HepG2 (cell line): ENCODE measurements around the gene ASXL1. TPM values are rescaled to one million over a fixed set of nuclear protein-coding genes. Genes with fewer than 3 reads are reported as not detected.

ENCODE experiments used
- ARNT2 ChIP-seq: sonication (generic); formaldehyde crosslinking; IDR thresholded peaks from 2 replicates; pipeline ENCODE4 v1.8.0; 2022; ENCODE audit warnings: mild to moderate bottlenecking, low read depth, missing genetic modification reagents, moderate library complexity
- EHMT2 ChIP-seq: fragments of 200-600 bp; sonication (generic); IDR thresholded peaks from 2 replicates; pipeline ENCODE4 v1.7.0; 2017; ENCODE audit warnings: antibody characterized with exemption, low read depth, low read length, borderline replicate concordance
- FOXA1 ChIP-seq, 2 experiments: fragments of 450-650 bp in 1 of 2; sonication (generic) in 1 of 2; formaldehyde crosslinking in 1 of 2; IDR thresholded peaks; 2 replicates each; pipeline versions ENCODE4 v1.4.0 to v1.6.1; 2016 to 2020; ENCODE audit warnings: missing genetic modification reagents in 1 of 2
- GATA4 ChIP-seq: sonication (generic); IDR thresholded peaks from 2 replicates; pipeline ENCODE4 v1.6.1; 2016; ENCODE audit warnings: antibody characterized with exemption, low read depth, borderline replicate concordance
- GATAD1 ChIP-seq: IDR thresholded peaks from 2 replicates; pipeline ENCODE4 v1.6.1; 2016; ENCODE audit warnings: missing genetic modification reagents, missing compliant biosample characterization
- NFATC3 ChIP-seq: sonication (generic); formaldehyde crosslinking; IDR thresholded peaks from 2 replicates; pipeline ENCODE4 v1.5.1; 2020; ENCODE audit warnings: mild to moderate bottlenecking, missing genetic modification reagents
- NFIC ChIP-seq: IDR thresholded peaks from 2 replicates; pipeline ENCODE4 v1.6.1; 2012; ENCODE audit warnings: mild to moderate bottlenecking, low read length, inconsistent platforms
- PCBP1 ChIP-seq: fragments of 200-400 bp; formaldehyde crosslinking; IDR thresholded peaks from 2 replicates; pipeline ENCODE4 v1.6.1; 2017; ENCODE audit warnings: mild to moderate bottlenecking, low read depth, low read length, borderline replicate concordance
- POLR2AphosphoS2 ChIP-seq: IDR thresholded peaks from 2 replicates; pipeline ENCODE4 v1.6.1; 2011; ENCODE audit warnings: low read depth, low read length, improper control_type of control experiment
- PRMT3 ChIP-seq: sonication (generic); formaldehyde crosslinking; IDR thresholded peaks from 2 replicates; pipeline ENCODE4 v1.8.1; 2022; ENCODE audit warnings: low read depth, mild to moderate bottlenecking, moderate library complexity, missing genetic modification reagents, borderline replicate concordance
- TCF12 ChIP-seq, 2 experiments: fragments of 450-650 bp in 1 of 2; sonication (generic) in 1 of 2; formaldehyde crosslinking in 1 of 2; IDR thresholded peaks; 2 replicates each; pipeline versions ENCODE4 v1.6.1 to v1.8.0; 2017 to 2022; ENCODE audit warnings: antibody characterized with exemption in 1 of 2, mild to moderate bottlenecking in 1 of 2, missing genetic modification reagents in 1 of 2, moderate library complexity in 1 of 2
- TMF1 ChIP-seq: sonication (generic); formaldehyde crosslinking; IDR thresholded peaks from 2 replicates; pipeline ENCODE4 v1.8.1; 2022; ENCODE audit warnings: low read depth, missing genetic modification reagents
- ZNF24 ChIP-seq: fragments of 450-650 bp; IDR thresholded peaks from 2 replicates; pipeline ENCODE4 v1.6.1; 2017; ENCODE audit warnings: antibody characterized with exemption, mild to moderate bottlenecking
- ZNF30 ChIP-seq: sonication (generic); formaldehyde crosslinking; IDR thresholded peaks from 2 replicates; pipeline ENCODE4 v1.5.0; 2020; ENCODE audit warnings: mild to moderate bottlenecking, missing genetic modification reagents
- ZNF605 ChIP-seq: sonication (generic); formaldehyde crosslinking; IDR thresholded peaks from 2 replicates; pipeline ENCODE4 v1.8.0; 2022; ENCODE audit warnings: mild to moderate bottlenecking, missing genetic modification reagents
- ZSCAN20 ChIP-seq: sonication (generic); formaldehyde crosslinking; IDR thresholded peaks from 2 replicates; pipeline ENCODE4 v1.4.0; 2020; ENCODE audit warnings: missing genetic modification reagents, mild to moderate bottlenecking, borderline replicate concordance
- ZSCAN9 ChIP-seq: IDR thresholded peaks from 2 replicates; pipeline ENCODE4 v1.6.1; 2016; ENCODE audit warnings: borderline replicate concordance
- polyA plus RNA-seq, 8 experiments: library from polyadenylated mRNA; depleted of rRNA in 3 of 8; stranded (reverse) in 7 of 8; unstranded in 1 of 8; fragments of >200 nt; fragmentation: Illumina TruSeq in 4 of 8; extraction: Trizol in 4 of 8; gene quantifications; 2 replicates each; pipeline versions ENCODE4 v1.2.1 to v1.2.3, GENCODE V29; 2011 to 2016; ENCODE audit warnings: low read depth in 4 of 8, missing spikeins in 1 of 8, mixed read lengths in 1 of 8; ENCODE audit not compliant: insufficient read depth in 1 of 8
- total RNA-seq, 5 experiments: library from RNA; depleted of rRNA; stranded (reverse); fragments of >200 nt; fragmentation: Illumina TruSeq; extraction: Trizol; gene quantifications; 2 replicates each; pipeline ENCODE4 v1.2.3, GENCODE V29; 2016; ENCODE audit warnings: low read depth in 1 of 5
- TF ChIP-seq, protein P1 (sequence below): sonication (generic); formaldehyde crosslinking; IDR thresholded peaks from 2 replicates; pipeline ENCODE4 v1.4.0; 2020; ENCODE audit warnings: missing genetic modification reagents, borderline replicate concordance
- TF ChIP-seq, protein P2 (sequence below): sonication (generic); formaldehyde crosslinking; IDR thresholded peaks from 2 replicates; pipeline ENCODE4 v1.4.0; 2020; ENCODE audit warnings: missing genetic modification reagents
- TF ChIP-seq, protein P3 (sequence below): sonication (generic); formaldehyde crosslinking; IDR thresholded peaks from 2 replicates; pipeline ENCODE4 v1.5.0; 2020; ENCODE audit warnings: missing genetic modification reagents, mild to moderate bottlenecking, borderline replicate concordance
- TF ChIP-seq, protein P4 (sequence below): IDR thresholded peaks from 2 replicates; pipeline ENCODE4 v1.6.1; 2016; ENCODE audit warnings: missing genetic modification reagents, missing compliant biosample characterization

Gene ASXL1
- total and polyA plus RNA-seq, 2 of the 13 experiments (the other 11 are each of a cell fraction or from before 2014, with no cell fraction given): 62.1 to 74.8 TPM

DNA sequence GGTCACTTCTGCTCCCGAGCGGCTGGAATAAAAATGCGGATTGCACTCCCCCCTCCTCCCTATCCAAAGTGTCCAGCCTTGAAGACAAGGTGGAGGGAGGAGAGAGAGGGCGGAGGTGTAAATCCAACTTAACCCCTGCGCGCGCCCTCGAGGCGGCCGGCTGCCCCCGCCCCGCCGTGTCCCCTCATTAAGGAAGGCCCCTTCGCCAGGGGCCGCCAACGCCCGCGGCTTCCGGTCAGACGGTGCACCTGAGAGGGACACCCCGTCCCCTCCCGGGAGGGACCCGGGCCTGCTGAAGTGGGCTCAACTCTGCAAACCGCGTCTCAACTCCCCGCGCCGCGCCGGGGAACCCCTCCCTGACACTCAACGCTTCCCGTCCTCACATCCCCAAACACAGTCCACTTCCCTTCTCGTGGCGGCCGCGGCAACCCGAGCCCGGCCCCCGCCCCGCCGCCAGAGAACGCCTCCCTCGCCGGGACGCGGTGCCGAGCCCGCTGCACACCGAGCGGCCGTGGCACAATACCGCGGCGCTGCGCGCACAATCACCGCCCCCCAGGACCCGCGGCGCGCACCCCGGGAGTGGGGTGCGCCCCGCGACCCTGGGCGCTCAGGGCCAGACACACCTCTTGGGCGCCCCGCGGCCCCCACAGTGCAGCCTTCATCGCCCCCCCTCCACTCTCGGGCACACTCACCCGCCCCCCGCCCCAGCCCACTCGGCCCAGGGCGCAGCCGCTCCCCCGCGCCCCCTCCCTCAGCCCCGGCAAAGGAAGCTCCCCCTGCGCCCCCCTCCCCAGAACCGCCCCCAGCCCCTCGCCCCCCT, 124.5 kb downstream of the ASXL1 start (continued):
- TF ChIP-seq, protein P1, sequence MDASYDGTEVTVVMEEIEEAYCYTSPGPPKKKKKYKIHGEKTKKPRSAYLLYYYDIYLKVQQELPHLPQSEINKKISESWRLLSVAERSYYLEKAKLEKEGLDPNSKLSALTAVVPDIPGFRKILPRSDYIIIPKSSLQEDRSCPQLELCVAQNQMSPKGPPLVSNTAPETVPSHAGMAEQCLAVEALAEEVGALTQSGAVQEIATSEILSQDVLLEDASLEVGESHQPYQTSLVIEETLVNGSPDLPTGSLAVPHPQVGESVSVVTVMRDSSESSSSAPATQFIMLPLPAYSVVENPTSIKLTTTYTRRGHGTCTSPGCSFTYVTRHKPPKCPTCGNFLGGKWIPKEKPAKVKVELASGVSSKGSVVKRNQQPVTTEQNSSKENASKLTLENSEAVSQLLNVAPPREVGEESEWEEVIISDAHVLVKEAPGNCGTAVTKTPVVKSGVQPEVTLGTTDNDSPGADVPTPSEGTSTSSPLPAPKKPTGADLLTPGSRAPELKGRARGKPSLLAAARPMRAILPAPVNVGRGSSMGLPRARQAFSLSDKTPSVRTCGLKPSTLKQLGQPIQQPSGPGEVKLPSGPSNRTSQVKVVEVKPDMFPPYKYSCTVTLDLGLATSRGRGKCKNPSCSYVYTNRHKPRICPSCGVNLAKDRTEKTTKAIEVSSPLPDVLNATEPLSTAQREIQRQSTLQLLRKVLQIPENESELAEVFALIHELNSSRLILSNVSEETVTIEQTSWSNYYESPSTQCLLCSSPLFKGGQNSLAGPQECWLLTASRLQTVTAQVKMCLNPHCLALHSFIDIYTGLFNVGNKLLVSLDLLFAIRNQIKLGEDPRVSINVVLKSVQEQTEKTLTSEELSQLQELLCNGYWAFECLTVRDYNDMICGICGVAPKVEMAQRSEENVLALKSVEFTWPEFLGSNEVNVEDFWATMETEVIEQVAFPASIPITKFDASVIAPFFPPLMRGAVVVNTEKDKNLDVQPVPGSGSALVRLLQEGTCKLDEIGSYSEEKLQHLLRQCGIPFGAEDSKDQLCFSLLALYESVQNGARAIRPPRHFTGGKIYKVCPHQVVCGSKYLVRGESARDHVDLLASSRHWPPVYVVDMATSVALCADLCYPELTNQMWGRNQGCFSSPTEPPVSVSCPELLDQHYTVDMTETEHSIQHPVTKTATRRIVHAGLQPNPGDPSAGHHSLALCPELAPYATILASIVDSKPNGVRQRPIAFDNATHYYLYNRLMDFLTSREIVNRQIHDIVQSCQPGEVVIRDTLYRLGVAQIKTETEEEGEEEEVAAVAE (CRISPR knock-in tag): no peak
- peak; percentile 46 for TF ChIP-seq TMF1
- no peak for TF ChIP-seq ZSCAN20 (CRISPR knock-in tag)
- TF ChIP-seq EHMT2: no peak
- no peak for TF ChIP-seq ZNF24
- TF ChIP-seq ARNT2 (CRISPR knock-in tag): peak; percentile 92
- TF ChIP-seq, protein P2, sequence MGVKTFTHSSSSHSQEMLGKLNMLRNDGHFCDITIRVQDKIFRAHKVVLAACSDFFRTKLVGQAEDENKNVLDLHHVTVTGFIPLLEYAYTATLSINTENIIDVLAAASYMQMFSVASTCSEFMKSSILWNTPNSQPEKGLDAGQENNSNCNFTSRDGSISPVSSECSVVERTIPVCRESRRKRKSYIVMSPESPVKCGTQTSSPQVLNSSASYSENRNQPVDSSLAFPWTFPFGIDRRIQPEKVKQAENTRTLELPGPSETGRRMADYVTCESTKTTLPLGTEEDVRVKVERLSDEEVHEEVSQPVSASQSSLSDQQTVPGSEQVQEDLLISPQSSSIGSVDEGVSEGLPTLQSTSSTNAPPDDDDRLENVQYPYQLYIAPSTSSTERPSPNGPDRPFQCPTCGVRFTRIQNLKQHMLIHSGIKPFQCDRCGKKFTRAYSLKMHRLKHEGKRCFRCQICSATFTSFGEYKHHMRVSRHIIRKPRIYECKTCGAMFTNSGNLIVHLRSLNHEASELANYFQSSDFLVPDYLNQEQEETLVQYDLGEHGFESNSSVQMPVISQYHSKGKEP (CRISPR knock-in tag): no peak; the same call in 1 of the 2 replicates
- TF ChIP-seq GATA4: no peak
- TF ChIP-seq ZNF605 (CRISPR knock-in tag): no peak
- TF ChIP-seq NFIC: no peak
- no peak for TF ChIP-seq PRMT3 (CRISPR knock-in tag)
- no peak for TF ChIP-seq NFATC3
- TF ChIP-seq ZNF30: peak; percentile 27; the same call in 1 of the 2 replicates
- TF ChIP-seq TCF12 (IDR thresholded peaks at IDR 0.05): no peak
- no peak; the same call in 1 of the 2 replicates for TF ChIP-seq TCF12 (CRISPR knock-in tag; IDR thresholded peaks at IDR 0.05)
- TF ChIP-seq, protein P3, sequence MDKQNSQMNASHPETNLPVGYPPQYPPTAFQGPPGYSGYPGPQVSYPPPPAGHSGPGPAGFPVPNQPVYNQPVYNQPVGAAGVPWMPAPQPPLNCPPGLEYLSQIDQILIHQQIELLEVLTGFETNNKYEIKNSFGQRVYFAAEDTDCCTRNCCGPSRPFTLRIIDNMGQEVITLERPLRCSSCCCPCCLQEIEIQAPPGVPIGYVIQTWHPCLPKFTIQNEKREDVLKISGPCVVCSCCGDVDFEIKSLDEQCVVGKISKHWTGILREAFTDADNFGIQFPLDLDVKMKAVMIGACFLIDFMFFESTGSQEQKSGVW (CRISPR knock-in tag): no peak
- TF ChIP-seq FOXA1 (IDR thresholded peaks at IDR 0.05): no peak
- no peak for TF ChIP-seq FOXA1 (CRISPR knock-in tag; IDR thresholded peaks at IDR 0.05)
- no peak for TF ChIP-seq POLR2AphosphoS2
- no peak; the same call in 1 of the 2 replicates for TF ChIP-seq ZSCAN9 (CRISPR knock-in tag)
- TF ChIP-seq, protein P4, sequence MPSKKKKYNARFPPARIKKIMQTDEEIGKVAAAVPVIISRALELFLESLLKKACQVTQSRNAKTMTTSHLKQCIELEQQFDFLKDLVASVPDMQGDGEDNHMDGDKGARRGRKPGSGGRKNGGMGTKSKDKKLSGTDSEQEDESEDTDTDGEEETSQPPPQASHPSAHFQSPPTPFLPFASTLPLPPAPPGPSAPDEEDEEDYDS (CRISPR knock-in tag): no peak
- TF ChIP-seq PCBP1: peak; percentile 89
- peak; percentile 70 for TF ChIP-seq GATAD1 (CRISPR knock-in tag)
